Effector memory CD4-positive, alpha-beta T cell (primary cell): ENCODE data around the gene ALDH1L1.

Source experiments
- DNase-seq, 3 donors: peaks; one replicate each; pipeline ENCODE4 v3.0.0-alpha.2; 2020
- H3K27ac ChIP-seq: 2 replicates; pipeline ENCODE4 v1.7.0; 2013; ENCODE audit warnings: mild to moderate bottlenecking, low read length, moderate library complexity; ENCODE audit not compliant: insufficient read depth, poor library complexity, severe bottlenecking
- H3K27me3 ChIP-seq: replicated peaks from 2 replicates; pipeline ENCODE4 v1.7.0; 2013; ENCODE audit warnings: mild to moderate bottlenecking, low read length; ENCODE audit not compliant: insufficient read depth, control insufficient read depth, poor library complexity, severe bottlenecking
- H3K36me3 ChIP-seq: 2 replicates; pipeline ENCODE4 v1.7.0; 2013; ENCODE audit warnings: mild to moderate bottlenecking, low read length, moderate library complexity; ENCODE audit not compliant: control insufficient read depth, insufficient read depth
- H3K4me1 ChIP-seq: 2 replicates; pipeline ENCODE4 v1.7.0; 2013; ENCODE audit warnings: low read length, mild to moderate bottlenecking; ENCODE audit not compliant: control insufficient read depth, insufficient read depth, poor library complexity, severe bottlenecking
- H3K4me3 ChIP-seq: 2 replicates; pipeline ENCODE4 v1.7.0; 2013; ENCODE audit warnings: low read length, low read depth, mild to moderate bottlenecking; ENCODE audit not compliant: insufficient read depth, poor library complexity, severe bottlenecking
- H3K9me3 ChIP-seq: 2 replicates; pipeline ENCODE4 v1.7.0; 2013; ENCODE audit warnings: mild to moderate bottlenecking, low read length, moderate library complexity; ENCODE audit not compliant: control insufficient read depth

Gene ALDH1L1

GRCh38 chr3:126056681-126057500 lies 123.5 kb downstream of the ALDH1L1 start:
- Histone ChIP-seq H3K4me1 (no peaks in the 10 kb centered on the region), H3K27me3 (no peaks in the 10 kb centered on the region), H3K9me3 (no peaks in the 10 kb centered on the region), H3K27ac (no peak overlapping the region), H3K36me3 (peaks cover 4% of the 10 kb centered on the region), H3K4me3 (no peak overlapping the region)
- no peak for DNase-seq

DNA sequence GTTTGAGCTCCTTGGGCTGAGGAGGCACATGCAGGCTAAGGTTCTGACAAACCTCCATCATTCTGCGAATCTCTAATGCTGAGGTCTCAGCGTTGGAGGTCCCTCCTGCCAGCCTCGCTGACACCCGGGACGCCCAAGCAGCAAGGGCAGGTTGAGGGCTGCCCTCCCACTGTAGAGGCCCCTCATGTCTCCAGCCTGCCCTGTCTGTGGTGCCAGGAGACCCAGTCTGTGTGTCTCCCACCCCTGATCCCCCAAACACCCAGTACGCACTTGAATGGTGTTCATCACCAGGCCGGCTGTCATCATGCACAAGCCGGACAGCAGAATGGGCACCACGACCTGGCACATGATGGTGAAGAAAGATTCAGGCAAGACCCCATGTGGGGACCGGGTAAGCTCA lies 124.3 kb downstream of the ALDH1L1 start:
- no peak for DNase-seq
- Histone ChIP-seq H3K4me3 (no peak overlapping the region), H3K4me1 (no peaks in the 10 kb centered on the region), H3K27me3 (no peaks in the 10 kb centered on the region), H3K27ac (no peak overlapping the region), H3K9me3 (no peaks in the 10 kb centered on the region), H3K36me3 (peaks cover 4% of the 10 kb centered on the region)

- Histone ChIP-seq H3K36me3 (peaks cover 4% of the 10 kb centered on the region), H3K27me3 (no peaks in the 10 kb centered on the region), H3K9me3 (no peaks in the 10 kb centered on the region), H3K27ac (no peak overlapping the region), H3K4me1 (no peaks in the 10 kb centered on the region), H3K4me3 (no peak overlapping the region)
- DNase-seq = no peak
These were observed 125.5 kb downstream of the ALDH1L1 start for GRCh38 chr3:126054870-126055269.

DNA sequence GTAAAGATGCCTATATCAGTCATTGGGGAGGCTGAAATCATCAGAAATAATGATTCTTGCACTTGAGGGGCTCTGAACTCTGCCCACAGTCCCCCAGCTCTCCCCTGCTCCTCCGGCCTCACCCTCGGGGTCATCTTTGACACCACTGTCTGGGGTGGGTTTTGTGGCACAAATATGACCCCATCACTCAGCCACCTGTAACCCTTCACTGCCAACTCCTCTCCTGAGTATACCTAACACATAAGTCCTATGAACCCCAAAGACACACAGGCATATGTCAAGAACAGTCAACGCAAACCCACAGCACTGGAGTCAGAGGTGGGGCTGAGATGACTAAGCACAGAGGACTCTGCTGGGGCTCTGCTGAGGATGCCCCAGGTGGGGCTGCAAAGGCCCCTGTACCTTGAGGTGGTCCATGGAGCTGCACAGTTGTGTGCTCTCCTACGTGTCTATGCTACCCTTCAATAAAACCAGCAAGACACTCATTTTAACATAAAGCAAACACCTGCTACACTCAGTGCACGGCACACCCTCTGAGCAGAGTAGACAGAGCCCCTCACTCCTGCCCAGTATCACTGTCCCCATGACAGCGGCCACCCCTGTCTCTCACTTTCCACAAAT lies 126.3 kb downstream of the ALDH1L1 start:
- Histone ChIP-seq H3K4me3 (no peak overlapping the region), H3K4me1 (no peaks in the 10 kb centered on the region), H3K9me3 (no peaks in the 10 kb centered on the region), H3K27me3 (no peaks in the 10 kb centered on the region), H3K36me3 (peaks cover 4% of the 10 kb centered on the region), H3K27ac (no peak overlapping the region)
- no peak for DNase-seq
